ENCODE results near the gene AGO3.
"Not testable (repeated sequence)": the region's sequence is repeated elsewhere in the genome, so short reads cannot be mapped to it uniquely, and the experiment has no call there.

The AGO3 gene

DNA sequence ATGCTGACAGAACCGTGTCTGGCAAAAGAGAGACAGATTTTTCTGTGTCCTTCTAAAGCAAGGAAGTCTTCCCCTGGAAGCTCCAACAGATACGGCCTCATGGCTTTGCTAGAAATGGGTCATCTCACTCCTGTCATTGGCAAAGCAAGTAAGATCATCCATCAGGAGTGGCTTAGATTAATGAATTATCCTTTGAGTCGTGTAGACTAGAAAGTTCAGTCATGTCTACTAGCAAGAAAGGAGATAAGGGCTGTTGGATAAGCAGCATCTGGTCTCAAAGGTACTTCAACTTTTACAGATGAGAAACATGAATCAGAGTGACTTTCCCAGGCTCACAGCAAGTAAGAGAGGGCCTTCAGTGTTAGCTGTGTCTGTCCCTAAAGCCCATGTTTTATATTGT is 3.4 kb upstream of the AGO3 start:
- no peak for DNase-seq

DNA sequence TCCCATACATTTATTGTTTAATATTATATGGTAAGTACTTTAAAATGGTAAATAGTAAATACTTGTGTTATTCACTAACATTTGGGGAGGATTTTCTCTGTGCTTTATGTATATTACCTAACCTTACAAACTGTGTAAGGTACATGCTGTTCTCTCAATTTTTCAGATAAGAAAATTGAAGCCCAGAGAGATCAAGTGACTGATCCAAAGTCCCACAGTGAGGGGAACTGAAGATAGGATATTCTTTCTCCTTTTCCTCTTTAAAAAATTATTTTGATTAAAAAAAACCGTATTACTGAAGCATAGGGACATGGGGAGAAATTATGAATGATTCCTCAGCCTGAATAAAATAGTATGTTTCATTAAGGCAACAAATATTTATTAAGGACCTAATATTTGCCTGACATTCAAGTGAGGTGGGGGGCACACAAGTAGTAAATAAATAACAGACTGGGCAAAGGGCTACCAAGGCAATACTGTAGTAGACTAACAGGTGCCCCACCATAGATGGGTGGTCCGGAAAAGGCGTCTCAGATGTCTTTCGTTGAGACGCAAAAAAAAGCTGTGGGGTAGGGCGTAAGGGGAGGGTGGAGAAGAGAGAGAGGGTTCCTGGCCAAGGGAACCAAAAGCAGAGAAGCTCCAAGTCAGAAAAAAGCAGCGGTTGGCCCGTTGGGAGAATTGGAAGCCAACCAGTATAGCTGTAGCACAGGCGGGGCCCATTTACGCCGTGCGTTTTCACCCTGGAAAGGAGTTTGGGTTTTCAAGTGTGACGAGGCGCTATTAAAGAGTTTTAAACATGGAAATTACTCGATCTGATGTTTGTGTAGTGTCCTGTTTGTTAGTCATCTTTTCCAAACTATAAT is 944 bp upstream of the AGO3 start:
- no peak for DNase-seq

DNA sequence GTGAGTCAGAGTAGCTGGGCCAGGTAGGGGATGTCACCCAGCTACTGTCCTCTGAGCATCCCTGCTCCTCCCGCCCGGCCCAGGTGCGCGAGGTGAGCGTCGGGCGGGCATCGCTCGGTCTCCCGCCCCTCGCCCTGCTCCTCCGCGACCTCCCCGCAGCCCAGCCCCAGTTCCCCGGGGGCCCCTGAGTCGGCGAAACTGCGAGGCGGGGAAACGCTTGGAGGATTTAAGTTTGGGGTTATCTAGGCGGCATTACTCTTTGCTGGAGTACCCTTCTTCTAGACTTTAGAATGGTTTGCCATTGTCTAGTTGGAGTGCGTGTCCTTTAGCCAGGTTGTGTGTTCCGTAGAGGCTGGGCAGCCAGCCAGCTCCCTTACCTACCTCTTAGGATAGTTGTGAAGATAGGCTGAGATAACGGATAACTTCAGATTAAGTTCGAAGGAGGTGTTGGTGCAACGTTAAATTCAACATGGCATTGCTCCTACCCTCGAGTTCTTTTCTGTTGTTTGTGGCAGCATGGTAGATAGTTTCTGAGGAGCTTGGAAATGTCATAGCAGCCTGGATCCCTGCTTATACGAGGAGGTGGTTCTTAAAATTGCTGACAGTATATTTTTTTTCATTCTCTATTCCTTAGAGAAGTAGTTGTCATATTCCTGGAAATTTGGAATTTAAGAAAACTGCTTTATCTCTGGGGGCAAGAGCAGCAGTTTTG is 697 bp downstream of the AGO3 start:
- no peak for DNase-seq

DNA sequence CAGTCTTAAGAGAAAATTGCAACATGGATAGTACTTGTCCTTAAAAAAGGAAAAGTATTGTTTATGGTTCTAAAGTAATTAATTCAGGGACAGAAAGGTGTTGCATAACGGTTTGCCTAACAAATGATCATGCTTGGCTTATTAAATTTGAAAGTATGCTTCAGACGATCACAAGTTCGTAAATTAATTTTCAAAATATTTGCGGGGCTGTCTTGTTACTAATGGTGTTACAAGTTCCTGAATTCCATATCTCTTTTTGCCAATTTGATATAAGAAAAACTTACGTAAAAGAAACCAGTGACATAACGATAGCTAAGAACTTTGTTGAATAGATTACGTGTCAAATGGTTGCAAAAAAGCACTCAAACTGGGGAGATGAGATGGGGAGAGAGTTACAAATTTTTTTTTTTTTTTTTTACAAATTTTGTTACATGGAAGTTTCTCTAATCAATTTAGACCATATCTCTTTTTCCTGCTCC is 1.3 kb downstream of the AGO3 start:
- no peak for DNase-seq

DNA sequence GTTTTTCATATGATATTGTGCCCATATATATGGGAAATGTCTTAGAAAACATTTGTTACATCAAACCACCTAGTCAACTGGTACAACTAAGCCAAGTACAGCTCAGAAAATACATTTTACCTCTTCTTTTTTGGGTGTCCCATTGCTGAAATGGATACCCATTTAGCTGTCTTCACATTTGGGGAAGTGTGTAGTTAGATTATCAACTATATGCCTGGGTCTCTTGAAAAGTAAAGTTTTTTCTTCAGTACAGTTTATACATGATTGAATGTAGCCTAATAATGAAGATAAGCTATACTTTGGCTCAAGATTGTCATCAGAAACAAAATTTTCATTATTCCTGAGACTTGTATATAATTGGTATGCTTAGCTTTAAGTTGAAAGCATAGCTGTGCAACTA is 2.0 kb downstream of the AGO3 start:
- DNase-seq = no peak

DNA sequence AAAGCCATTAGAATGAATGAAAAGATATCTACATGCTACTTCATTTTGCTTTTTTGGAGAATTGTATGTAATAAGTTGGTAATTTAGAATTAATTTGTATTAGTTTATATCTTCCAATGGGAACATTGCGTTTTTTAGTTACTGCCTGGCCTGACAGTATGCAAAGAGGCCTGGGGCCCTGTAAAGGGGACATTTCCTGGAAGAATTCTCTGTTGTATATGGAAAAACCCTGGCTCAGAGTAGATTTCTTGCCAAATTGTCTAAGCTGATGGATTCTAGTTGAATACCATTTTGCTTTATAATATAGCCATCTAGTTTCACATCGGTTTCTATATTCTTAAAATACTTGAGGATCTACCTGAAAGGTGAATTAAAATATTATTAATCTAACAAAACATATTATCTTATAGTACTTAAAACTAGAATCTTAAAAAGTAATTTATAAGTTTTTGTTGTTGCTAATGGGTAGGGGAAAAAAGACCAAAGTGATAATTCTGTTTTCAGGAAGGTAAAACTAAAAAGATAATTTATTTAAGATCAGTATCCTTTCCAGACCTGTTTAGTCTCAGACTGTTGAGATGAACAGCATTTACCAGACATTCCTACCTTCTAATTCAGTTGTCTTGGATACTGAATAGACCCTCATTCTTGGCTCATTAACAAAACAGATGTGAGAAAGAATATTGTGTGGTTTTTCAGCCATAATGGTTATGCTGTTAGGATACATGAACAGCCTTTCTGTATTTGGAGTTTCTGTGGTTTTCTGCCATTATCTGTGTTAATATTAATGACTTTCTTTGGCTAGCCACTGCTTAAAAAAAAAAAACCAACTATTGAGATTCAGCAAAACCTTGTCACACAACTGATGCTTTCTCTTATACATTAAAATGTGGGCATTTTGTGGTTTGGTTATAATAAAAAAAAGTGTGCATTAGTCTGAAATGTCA is 4.8 kb downstream of the AGO3 start:
- DNase-seq = no peak

DNA sequence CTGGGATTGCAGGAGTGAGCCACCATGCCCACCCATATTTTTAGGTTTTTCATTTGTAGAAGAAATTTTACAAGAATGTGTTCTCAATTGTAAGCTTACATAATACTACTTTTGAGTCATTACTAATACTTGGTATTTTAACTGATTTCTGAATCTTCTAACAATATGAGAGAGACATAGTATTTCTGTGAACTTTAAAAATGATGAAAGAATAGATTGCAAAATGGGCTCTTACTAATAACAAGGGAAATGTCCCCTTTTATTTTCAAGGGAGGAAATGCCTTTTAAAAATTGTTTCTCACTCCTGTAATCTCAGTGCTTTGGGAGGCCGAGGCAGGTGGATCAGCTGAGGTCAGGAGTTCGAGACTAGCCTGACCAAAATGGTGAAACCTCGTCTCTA is 5.9 kb downstream of the AGO3 start:
- no peak for DNase-seq

DNA sequence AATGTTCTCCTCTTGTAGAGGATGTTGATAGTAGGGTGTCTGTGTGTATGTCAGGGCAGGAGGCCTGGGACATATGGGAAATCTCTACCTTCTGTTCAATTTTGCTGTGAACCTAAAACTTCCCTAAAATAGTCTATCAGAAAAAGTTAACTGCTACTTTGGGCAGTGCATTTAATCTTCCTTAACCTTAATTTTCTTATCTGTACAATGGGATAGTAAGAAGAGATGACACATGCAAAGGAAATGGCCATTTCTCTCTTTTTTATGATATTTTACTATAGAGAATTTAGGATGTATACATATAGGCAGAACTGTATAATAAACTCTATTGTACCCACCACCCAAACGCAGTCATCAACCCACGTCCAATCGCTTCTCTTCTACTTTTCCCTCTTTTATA is 8.6 kb downstream of the AGO3 start:
- no peak for DNase-seq

DNA sequence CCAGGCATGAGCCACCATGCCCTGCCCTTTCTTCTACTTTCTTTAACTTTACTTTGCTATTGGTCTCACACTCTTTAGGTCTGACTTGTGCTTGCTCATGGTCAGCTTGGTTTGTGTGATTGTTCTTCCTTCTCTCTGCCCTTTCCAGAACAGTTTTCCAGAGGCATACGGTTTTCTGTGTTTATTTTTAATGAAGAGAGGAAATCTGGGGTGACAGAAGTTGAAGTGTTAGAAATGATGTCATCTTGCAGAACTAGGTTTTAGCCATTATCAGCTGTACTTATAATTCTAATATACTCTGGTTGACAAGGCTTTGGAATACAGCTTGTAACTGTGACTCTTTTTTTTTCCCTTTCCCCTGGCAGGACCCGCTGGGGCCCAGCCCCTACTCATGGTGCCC is 14.4 kb downstream of the AGO3 start:
- no peak for DNase-seq

DNA sequence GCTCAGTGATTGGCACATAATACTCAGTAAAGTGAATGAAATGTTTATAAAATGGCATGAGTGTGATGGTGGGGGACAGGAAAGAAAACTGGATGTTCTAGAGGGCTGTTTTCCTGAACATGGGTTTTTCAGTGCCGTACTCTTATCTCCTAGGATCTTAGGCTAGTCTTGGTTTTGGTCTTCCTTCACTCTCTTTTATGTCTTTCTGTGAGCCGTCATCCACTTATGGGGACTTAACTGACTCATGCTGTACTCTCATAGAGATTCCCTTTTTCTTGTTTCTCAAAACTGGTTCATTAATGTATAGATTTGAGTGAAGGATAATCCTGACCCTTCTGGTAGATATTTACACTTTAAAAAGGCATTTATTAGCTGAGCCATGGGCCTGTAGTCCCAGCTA is 16.6 kb downstream of the AGO3 start:
- no peak for DNase-seq

DNA sequence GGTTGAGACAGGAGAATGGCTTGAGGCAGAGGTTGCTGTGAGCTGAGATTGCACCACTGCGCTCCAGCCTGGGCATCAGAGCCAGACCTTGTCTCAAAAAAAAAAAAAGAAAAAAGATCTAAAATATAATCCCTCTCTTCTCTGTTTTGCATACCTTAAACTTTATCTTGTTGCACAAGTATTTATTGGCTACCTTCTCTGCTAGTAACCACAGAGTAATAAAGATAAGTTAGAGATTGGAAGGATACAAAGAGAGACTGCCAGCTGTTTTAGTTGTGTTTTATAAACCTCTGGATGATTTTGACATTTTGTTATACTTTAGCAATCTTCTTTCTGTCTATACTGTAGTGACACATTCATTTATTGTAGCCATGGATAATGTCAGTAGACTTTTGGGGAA is 27.7 kb downstream of the AGO3 start:
- no peak for DNase-seq

DNA sequence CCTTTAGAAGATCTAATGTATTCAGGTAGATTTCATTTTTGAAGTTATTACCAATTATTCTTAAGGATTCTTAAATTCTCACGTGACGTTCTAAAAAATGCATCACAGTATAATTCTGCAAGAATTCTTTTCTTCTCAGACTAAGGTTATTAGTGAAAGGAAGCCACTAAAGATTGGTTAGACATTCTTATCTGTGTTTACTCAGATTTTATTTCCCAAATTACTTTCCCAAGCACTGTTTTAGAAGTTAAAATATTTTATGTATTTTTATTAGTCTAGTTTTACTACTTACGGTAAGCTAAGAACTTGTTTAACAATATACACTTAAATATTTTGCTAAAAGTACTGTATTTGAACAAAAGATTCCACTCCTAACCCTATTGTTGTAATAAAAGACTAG is 28.4 kb downstream of the AGO3 start:
- no peak for DNase-seq

DNA sequence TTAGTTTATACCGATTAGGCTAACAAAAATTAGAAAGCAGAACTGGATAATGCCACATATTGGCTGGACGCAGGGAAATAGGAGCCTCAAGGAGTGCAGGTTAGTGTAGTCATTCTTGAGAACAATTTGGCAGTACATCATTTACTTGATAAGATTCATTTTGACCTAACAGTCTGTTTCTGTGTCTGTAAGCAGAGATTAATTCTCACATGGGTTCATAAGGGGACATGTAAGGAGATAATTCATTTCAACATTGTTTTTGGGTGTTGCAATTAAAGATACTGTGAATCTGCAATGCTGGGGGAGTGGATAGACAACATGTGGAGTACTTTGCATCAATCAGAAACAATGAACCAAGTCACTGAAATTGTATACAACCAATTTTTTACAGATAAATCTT is 32.0 kb downstream of the AGO3 start:
- DNase-seq = no peak

DNA sequence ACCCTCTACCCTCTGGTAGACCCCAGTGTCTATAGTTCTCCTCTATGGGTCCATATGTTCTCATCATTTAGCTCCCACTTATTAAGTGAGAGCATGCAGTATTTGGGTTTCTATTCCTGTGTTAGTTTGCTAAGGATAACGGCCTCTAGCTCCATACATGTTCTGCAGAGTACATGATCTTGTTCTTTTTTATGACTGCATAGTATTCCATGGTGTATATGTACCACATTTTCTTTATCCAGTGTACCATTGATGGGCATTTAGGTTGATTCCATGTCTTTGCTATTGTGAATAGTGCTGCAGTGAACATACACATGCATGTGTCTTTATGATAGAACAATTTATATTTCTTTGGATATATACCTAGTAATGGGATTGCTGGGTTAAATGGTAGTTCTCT is 33.4 kb downstream of the AGO3 start:
- not testable (repeated sequence) for DNase-seq

DNA sequence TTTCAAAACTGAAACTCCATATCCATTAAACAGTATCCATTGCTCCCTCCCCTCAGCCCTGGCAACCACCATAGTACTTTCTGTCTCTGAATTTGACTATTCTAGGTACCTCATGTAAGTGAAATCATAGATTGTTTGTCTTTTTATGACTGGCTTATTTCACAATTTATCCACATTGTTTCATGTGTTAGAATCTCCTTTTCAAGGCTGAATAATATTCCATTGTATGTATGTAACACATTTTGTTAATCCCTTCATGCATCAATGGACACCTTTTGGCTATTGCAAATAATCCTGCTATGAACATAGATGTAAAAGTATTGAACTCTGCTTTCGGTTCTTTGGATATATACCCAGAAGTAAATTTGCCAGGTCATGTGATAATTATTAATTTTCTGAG is 37.5 kb downstream of the AGO3 start:
- no peak for DNase-seq

DNA sequence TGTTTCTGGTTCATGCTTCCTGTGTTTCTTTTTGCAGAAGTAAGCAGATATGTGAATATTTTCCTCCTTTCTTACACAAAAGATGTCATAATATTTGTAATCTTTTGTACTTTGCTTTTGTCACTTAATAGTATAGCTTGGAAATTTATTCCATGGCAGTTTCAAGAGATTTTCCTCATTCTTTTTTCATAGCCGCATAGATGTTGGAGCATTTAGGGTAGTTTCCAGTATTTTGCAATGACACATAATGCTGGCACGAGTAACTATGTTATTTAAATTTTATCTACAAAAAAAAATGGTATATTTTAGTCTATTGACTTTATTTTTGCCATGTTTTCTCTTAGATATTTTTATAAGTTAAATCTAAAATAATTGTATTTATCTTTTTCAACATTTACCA is 40.7 kb downstream of the AGO3 start:
- DNase-seq = no peak

DNA sequence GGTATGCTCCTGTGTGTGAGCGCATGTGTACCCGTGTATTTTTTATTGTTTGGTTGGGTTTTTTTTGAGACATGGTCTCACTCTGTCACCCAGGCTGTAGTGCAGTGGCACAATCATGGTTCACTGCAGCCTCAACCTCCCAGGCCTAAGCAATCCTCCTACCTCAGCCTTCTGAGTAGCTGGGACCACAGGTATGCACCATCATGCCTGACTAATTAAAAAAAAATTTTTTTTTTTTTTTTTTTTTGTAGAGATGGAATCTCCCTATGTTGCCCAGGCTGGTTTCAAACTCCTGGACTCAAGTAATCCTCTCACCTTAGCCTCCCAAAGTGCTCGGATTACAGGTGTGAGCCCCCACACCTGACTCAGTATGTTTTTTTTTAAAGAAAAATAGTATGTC is 41.7 kb downstream of the AGO3 start:
- not testable (repeated sequence) for DNase-seq

DNA sequence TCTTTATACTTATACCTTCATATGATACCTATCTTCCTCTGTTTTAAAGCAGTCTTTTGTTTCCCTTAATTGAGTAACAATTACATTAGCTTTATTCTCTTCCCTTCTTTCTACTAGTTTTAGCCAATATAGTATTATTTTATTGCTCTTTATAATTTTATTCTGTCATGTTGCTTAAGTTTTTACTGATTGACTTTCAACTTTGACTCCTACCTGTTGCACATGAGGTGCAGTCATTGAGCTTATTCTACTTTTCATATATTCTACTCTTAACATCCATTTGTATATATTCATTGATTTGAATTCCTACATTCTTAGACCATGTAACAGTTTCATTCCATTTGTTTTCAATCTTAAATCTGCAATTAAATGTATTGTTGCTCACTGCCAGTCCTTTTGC is 49.2 kb downstream of the AGO3 start:
- DNase-seq = no peak

DNA sequence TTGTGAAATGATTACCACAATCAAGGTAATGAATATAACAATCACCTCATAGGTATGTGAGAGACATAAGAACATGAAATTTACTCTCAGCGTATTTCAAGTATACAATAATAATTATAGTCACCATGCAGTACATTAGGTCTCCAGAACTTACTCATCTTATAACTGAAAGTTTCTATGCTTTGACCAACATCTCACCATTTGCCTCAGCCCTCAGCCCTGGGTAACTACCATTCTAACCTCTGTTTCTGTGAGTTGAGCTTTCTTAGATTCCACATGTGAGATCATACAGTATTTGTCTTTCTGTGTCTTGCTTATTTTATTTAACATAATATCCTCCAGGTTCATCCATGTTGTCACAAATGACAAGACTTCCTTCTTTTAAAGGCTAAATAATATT is 57.3 kb downstream of the AGO3 start:
- no peak for DNase-seq

DNA sequence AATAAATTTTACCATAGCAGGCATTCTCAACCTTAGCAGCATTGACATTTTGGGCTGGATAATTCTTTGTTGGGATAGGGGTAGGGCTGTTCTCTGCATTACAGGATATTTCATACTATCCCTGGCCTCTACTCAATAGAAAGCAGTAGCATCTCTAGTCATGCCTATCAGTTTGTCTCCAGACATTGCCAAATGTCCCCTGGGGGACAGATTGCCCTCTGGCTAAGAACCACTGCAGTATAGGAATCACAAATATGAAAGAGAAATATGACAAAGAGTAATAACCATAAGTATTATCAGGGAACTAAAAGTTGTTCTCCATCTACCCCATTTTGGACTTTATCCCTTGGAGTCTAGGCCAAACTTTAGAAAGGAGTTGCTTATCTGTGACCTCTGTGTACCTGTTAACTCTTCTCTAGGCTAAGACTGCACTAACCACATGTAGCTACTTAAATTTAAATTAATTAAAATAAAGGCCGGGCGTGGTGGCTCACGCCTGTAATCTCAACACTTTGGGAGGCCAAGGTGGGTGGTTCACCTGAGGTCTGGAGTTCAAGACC is 76.1 kb downstream of the AGO3 start:
- no peak for DNase-seq

DNA sequence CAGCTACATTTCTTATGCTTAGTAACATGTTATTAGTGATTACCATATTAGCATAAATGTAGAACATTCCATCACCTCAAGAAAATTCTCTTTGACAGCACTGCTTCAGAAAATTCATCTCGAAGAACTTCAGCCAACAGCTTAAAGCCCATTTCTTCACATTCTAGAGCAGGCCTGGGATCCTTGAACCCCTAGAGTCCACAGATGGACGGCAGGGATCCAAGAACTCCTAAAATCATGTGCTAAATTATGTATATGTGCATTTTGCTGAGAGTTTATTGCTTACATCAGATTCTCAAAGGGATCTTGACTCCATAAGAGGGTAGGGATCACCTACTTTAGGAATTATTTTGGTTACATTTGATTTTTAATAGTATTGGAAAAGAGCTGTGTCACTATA is 76.8 kb downstream of the AGO3 start:
- no peak for DNase-seq

DNA sequence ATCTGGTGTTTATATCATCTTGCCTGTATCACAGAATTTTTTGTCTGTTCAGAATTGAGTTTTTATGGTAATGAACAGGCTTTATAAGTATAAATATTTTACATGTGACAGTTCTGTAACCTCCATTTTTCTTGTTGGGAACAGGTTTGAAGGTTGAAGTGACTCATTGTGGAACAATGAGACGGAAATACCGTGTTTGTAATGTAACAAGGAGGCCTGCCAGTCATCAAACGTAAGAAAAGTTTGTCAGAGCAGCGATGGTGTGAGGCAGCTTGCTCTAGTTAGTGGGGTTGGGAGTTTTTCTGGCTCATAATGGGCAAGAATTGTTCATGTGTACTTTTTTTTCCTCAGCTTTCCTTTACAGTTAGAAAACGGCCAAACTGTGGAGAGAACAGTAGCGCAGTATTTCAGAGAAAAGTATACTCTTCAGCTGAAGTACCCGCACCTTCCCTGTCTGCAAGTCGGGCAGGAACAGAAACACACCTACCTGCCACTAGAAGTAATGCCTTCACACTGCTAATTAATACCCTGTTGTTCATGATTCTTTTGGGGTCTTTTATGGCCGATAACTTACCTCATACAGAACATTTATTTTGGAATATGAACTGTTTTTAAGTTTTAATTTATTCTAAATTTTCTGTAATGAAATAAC is 77.8 kb downstream of the AGO3 start:
- no peak for DNase-seq

All from T1000 (cell line).